ENCODE data around the gene NPC1. TPM values are rescaled to one million over a fixed set of nuclear protein-coding genes. Genes with fewer than 3 reads are reported as not detected.

Gene NPC1
- polyA plus RNA-seq, 2 of the 4 experiments (the other 2 are of a cell fraction) = 42.5 to 61.4 TPM

DNA sequence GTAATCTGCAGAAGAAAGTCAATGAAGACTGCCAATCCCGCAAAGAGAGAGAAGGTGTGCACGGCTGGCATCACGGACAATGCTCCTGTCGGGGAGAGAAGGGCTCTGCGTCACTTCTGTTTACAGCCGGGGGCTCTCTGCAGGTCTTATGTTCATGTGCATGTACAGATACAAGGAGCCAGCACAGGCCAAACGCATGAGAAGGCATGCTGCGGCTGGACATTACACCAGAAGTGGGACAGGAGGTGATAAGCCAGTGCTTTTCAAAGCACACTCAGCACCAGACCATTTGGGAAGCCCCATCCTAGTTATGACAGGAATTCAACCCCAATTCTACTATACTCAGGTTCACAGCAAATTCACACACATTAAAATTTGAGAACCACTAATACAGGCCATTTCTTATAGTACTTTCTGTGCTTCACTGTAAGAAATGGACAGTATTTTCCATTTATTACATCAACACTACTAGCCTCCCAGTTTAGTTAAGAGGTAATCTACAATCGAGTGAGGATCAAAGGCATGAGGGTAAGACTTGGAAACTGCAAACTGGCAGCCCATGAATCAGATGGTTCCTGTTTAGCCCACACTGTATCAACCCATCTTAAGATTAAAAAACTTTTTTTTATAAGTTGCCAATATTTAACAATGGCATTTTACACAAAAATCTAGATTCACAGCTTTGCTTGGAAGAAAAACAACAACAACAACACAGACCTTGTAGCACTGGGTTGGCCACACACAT lies 44.8 kb downstream of the NPC1 start:
- FAIRE-seq (no peak), ATAC-seq (no peak), DNase-seq (ENCODE audit: low read depth in 1 of 2, low spot score in 1 of 2) (no peak)
- Histone ChIP-seq H3K9me3 (no peaks in the 10 kb centered on the region), H3K27ac (no peak overlapping the region), H3K4me2 (no peak overlapping the region), H3K4me1 (peaks cover 14% of the 10 kb centered on the region), H3K4me3 (no peak overlapping the region)
- TF ChIP-seq, protein P1, sequence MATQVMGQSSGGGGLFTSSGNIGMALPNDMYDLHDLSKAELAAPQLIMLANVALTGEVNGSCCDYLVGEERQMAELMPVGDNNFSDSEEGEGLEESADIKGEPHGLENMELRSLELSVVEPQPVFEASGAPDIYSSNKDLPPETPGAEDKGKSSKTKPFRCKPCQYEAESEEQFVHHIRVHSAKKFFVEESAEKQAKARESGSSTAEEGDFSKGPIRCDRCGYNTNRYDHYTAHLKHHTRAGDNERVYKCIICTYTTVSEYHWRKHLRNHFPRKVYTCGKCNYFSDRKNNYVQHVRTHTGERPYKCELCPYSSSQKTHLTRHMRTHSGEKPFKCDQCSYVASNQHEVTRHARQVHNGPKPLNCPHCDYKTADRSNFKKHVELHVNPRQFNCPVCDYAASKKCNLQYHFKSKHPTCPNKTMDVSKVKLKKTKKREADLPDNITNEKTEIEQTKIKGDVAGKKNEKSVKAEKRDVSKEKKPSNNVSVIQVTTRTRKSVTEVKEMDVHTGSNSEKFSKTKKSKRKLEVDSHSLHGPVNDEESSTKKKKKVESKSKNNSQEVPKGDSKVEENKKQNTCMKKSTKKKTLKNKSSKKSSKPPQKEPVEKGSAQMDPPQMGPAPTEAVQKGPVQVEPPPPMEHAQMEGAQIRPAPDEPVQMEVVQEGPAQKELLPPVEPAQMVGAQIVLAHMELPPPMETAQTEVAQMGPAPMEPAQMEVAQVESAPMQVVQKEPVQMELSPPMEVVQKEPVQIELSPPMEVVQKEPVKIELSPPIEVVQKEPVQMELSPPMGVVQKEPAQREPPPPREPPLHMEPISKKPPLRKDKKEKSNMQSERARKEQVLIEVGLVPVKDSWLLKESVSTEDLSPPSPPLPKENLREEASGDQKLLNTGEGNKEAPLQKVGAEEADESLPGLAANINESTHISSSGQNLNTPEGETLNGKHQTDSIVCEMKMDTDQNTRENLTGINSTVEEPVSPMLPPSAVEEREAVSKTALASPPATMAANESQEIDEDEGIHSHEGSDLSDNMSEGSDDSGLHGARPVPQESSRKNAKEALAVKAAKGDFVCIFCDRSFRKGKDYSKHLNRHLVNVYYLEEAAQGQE (IDR thresholded peaks at IDR 0.05) = no peak
- TF ChIP-seq ESRRA (IDR thresholded peaks at IDR 0.05; ENCODE audit: borderline replicate concordance, low read length) (no peak), EP300 (IDR thresholded peaks at IDR 0.05) (no peak), CHD2 (IDR thresholded peaks at IDR 0.05; ENCODE audit: low read length, partially characterized antibody) (no peak), HOXB13 (CRISPR knock-in tag; IDR thresholded peaks at IDR 0.05; ENCODE audit: low read depth) (no peak), RARB (CRISPR knock-in tag; IDR thresholded peaks at IDR 0.05) (no peak), FOSL2 (IDR thresholded peaks at IDR 0.05) (no peak), FOSL2 (CRISPR knock-in tag; IDR thresholded peaks at IDR 0.05) (no peak), SMC3 (IDR thresholded peaks at IDR 0.05) (no peak), RCOR1 (IDR thresholded peaks at IDR 0.05; ENCODE audit: low read depth, low read length) (no peak), NR3C1 (IDR thresholded peaks at IDR 0.05) (no peak), CEBPB (IDR thresholded peaks at IDR 0.05) (no peak)
- TF ChIP-seq, protein P2, sequence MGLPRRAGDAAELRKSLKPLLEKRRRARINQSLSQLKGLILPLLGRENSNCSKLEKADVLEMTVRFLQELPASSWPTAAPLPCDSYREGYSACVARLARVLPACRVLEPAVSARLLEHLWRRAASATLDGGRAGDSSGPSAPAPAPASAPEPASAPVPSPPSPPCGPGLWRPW (IDR thresholded peaks at IDR 0.05) = no peak
- TF ChIP-seq, protein P3, sequence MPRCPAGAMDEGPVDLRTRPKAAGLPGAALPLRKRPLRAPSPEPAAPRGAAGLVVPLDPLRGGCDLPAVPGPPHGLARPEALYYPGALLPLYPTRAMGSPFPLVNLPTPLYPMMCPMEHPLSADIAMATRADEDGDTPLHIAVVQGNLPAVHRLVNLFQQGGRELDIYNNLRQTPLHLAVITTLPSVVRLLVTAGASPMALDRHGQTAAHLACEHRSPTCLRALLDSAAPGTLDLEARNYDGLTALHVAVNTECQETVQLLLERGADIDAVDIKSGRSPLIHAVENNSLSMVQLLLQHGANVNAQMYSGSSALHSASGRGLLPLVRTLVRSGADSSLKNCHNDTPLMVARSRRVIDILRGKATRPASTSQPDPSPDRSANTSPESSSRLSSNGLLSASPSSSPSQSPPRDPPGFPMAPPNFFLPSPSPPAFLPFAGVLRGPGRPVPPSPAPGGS (IDR thresholded peaks at IDR 0.05) = no peak
- CTCF ChIA-PET = no interaction called here
- POLR2A ChIA-PET = no interaction called here
- 89% methylated on average over 9 of the region's 9 CpGs for WGBS (ENCODE audit: missing lambda C conversion rate)

DNA sequence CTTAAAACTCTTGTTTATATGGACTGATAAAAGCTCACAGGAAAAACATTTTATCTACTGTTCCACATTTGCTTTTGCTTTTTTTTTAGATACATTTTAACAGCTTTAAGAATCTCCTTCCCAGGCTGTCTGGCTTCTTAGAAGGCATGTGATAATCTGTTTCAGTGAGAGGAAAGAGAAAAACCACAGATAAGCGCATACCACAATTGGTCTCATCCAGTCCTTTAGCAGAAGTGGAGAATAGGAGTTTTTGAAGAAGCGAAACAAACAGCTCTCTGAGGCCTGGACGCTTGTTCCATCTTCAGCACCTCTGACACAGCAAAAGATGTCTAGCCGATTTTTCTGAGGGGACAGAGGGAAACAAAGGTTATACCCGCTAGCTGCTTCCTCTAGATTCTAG lies 45.4 kb downstream of the NPC1 start:
- no peaks in the 10 kb centered on the region for H3K9me3 ChIP-seq
- H3K27ac ChIP-seq = no peak overlapping the region
- H3K4me3 ChIP-seq = no peak overlapping the region
- H3K4me2 ChIP-seq = no peak overlapping the region
- CTCF ChIA-PET = interaction anchor here (0.7 to 1.0 kb wide), 4 partner anchors 24 to 81 kb away, joined by 3 to 4 read pairs (median 4); no protein-coding TSS in a partner anchor
- WGBS (ENCODE audit: missing lambda C conversion rate) = 81% methylated on average over 5 of the region's 5 CpGs
- POLR2A ChIA-PET = no interaction called here
- TF ChIP-seq HOXA7 (CRISPR knock-in tag; IDR thresholded peaks at IDR 0.05) = no peak
- DNase-seq (ENCODE audit: low read depth in 1 of 2, low spot score in 1 of 2) = no peak
- no peak for ATAC-seq
- FAIRE-seq = no peak
- H3K4me1 ChIP-seq = peaks cover 7% of the 10 kb centered on the region

DNA sequence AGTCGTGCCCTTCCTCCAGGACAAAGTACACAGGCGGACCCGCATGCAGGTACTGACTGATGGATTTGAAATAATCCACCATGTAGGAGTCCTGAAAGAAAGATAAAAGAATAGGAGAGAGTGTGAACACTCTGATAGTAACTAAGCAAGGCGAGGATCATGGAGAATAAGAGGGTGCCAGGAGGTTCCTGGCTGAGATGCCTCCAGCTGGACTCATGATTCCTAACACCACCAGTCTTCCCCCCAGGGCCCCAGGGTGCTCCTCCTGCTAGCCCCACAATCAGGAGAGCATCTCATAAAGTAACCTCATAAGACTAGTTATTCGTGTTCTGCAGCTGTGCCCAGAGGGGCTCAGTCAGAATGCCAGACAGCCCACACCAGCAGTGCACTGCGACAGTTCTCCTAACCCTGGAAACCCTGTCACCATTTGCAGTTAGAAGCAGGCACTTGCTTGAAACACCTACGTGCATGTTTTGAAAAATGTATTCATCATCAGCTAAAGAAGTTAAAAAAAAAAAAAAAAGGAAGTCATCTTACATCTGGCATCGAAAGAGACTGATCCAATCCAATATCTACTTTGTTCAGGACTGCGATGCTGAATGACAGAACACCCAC lies 46.3 kb downstream of the NPC1 start:
- Histone ChIP-seq H3K9me3 (no peaks in the 10 kb centered on the region), H3K27ac (no peak overlapping the region), H3K4me1 (no peaks in the 10 kb centered on the region), H3K4me3 (no peak overlapping the region), H3K4me2 (no peak overlapping the region)
- FAIRE-seq (no peak), ATAC-seq (no peak), DNase-seq (ENCODE audit: low read depth in 1 of 2, low spot score in 1 of 2) (no peak)
- WGBS (ENCODE audit: missing lambda C conversion rate) = 93% methylated on average over 8 of the region's 9 CpGs
- ChIA-PET POLR2A (no interaction called here), CTCF (interaction anchor here (0.7 to 1.0 kb wide), 4 partner anchors 24 to 82 kb away, joined by 3 to 4 read pairs (median 4); no protein-coding TSS in a partner anchor)
- TF ChIP-seq JUNB (IDR thresholded peaks at IDR 0.05) (no peak), HOXB13 (CRISPR knock-in tag; IDR thresholded peaks at IDR 0.05; ENCODE audit: low read depth) (no peak), NR3C1 (IDR thresholded peaks at IDR 0.05) (no peak)

All from A549 (cell line).